ENCODE measurements around the gene NRDC. TPM values are rescaled to one million over a fixed set of nuclear protein-coding genes. Genes with fewer than 3 reads are reported as not detected.

Gene NRDC
- total and polyA plus RNA-seq, 10 of the 15 experiments (the other 5 are each of a cell fraction or from before 2014, with no cell fraction given) = 50.1 to 134 (median 90.4) TPM

GRCh38 chr1:51768971-51769588 lies 109.4 kb downstream of the NRDC start:
- Histone ChIP-seq H3K27ac (ENCODE audit: control insufficient read depth, insufficient read depth) (no peak overlapping the region), H3K9ac (ENCODE audit: control insufficient read depth, insufficient read depth, low read length) (no peak overlapping the region), H3K27me3 (replicated peaks in 1 of 2; ENCODE audit: control insufficient read depth in 2 of 2, insufficient read depth in 2 of 2, low read length in 1 of 2) (no peaks in the 10 kb centered on the region), H3K9me3 (replicated peaks; ENCODE audit: control insufficient read depth, insufficient read depth, low read length) (no peaks in the 10 kb centered on the region), H3K4me1 (ENCODE audit: control insufficient read depth, insufficient read depth, low read length) (peaks cover 3% of the 10 kb centered on the region; the same call in 1 of the 2 replicates), H2AFZ (ENCODE audit: control insufficient read depth, low read depth, low read length) (no peak overlapping the region), H3K4me3 (no peak overlapping the region), H3K4me2 (ENCODE audit: control insufficient read depth, insufficient read depth) (no peak overlapping the region), H3K36me3 (ENCODE audit: control insufficient read depth in 2 of 2, insufficient read depth in 2 of 2, low read length in 1 of 2) (peaks cover 5 to 45% of the 10 kb centered on the region in 2 experiments), H4K20me1 (ENCODE audit: control insufficient read depth, insufficient read depth) (no peaks in the 10 kb centered on the region), H3K79me2 (ENCODE audit: control insufficient read depth, insufficient read depth, low read length) (peaks cover 1% of the 10 kb centered on the region)
- intact Hi-C loops (cut with micrococcal nuclease; ENCODE audit: unreplicated experiment) = loop anchor here (2.0 kb wide), 1 partner anchor 142 kb away; no protein-coding TSS in a partner anchor
- ATAC-seq (peak; percentile 86), FAIRE-seq (peak; percentile 78), DNase-seq (ENCODE audit: low read depth, low spot score) (no peak)
- TF ChIP-seq FOXM1 (IDR thresholded peaks at IDR 0.05; ENCODE audit: low read depth, low read length) = no peak
- TF ChIP-seq ZNF622 (IDR thresholded peaks at IDR 0.05) = no peak
- TF ChIP-seq, protein P1, sequence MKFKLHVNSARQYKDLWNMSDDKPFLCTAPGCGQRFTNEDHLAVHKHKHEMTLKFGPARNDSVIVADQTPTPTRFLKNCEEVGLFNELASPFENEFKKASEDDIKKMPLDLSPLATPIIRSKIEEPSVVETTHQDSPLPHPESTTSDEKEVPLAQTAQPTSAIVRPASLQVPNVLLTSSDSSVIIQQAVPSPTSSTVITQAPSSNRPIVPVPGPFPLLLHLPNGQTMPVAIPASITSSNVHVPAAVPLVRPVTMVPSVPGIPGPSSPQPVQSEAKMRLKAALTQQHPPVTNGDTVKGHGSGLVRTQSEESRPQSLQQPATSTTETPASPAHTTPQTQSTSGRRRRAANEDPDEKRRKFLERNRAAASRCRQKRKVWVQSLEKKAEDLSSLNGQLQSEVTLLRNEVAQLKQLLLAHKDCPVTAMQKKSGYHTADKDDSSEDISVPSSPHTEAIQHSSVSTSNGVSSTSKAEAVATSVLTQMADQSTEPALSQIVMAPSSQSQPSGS (IDR thresholded peaks at IDR 0.05; ENCODE audit: low read length) = no peak
- TF ChIP-seq ZNF207 (IDR thresholded peaks at IDR 0.05; ENCODE audit: borderline replicate concordance) = no peak
- TF ChIP-seq CTCF (IDR thresholded peaks at IDR 0.05 in 2 of 3, conservative IDR thresholded peaks at IDR 0.05 in 1 of 3; ENCODE audit: control insufficient read depth in 2 of 3, extremely low read depth in 1 of 3, insufficient read depth in 1 of 3, low read depth in 3 of 3, low read length in 3 of 3) = peak; percentile 58 to 74 (median 69)
- TF ChIP-seq IRF3 (IDR thresholded peaks at IDR 0.05) = no peak
- TF ChIP-seq SMC3 (IDR thresholded peaks at IDR 0.05; ENCODE audit: borderline replicate concordance, low read length) = peak; percentile 75
- no peak for TF ChIP-seq POLR2AphosphoS5 (IDR thresholded peaks at IDR 0.05; ENCODE audit: low read length)
- TF ChIP-seq NR2C2 (IDR thresholded peaks at IDR 0.05; ENCODE audit: borderline replicate concordance, control insufficient read depth, insufficient read length, low read depth) = no peak
- TF ChIP-seq ESRRA (IDR thresholded peaks at IDR 0.05; ENCODE audit: low read length) = no peak
- no peak for TF ChIP-seq STAT1 (conservative IDR thresholded peaks at IDR 0.05)
- TF ChIP-seq YY1 (IDR thresholded peaks at IDR 0.05; ENCODE audit: low read depth, low read length) = no peak
- TF ChIP-seq SP1 (IDR thresholded peaks at IDR 0.05; ENCODE audit: low read depth, low read length) = no peak
- TF ChIP-seq RAD21 (IDR thresholded peaks at IDR 0.05; ENCODE audit: insufficient read depth, low read depth, low read length) = peak; percentile 74
- TF ChIP-seq PAX8 (IDR thresholded peaks at IDR 0.05) = no peak
- TF ChIP-seq, protein P2, sequence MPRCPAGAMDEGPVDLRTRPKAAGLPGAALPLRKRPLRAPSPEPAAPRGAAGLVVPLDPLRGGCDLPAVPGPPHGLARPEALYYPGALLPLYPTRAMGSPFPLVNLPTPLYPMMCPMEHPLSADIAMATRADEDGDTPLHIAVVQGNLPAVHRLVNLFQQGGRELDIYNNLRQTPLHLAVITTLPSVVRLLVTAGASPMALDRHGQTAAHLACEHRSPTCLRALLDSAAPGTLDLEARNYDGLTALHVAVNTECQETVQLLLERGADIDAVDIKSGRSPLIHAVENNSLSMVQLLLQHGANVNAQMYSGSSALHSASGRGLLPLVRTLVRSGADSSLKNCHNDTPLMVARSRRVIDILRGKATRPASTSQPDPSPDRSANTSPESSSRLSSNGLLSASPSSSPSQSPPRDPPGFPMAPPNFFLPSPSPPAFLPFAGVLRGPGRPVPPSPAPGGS (IDR thresholded peaks at IDR 0.05; ENCODE audit: borderline replicate concordance, insufficient read depth, low read depth, low read length, poor library complexity, severe bottlenecking) = no peak
- TF ChIP-seq NR2F1 (conservative IDR thresholded peaks at IDR 0.05) = no peak
- ChIA-PET RAD21 (ENCODE audit: unreplicated experiment) (interaction anchor here (0.7 to 3.4 kb wide), 22 partner anchors 8 to 250 kb away, joined by 3 to 34 read pairs (median 4); partner anchors contain the start of genes EPS15 and OSBPL9), POLR2A (interaction anchor here (0.6 to 1.0 kb wide), 3 partner anchors 11 to 42 kb away, joined by 3 to 4 read pairs (median 3); no protein-coding TSS in a partner anchor), SMC1A (ENCODE audit: uncharacterized antibody, unreplicated experiment) (interaction anchor here (0.7 to 4.5 kb wide), 49 partner anchors 8 to 339 kb away, joined by 3 to 95 read pairs (median 5); no protein-coding TSS in a partner anchor), CTCF (interaction anchor here (0.7 to 4.9 kb wide), 55 partner anchors 8 to 354 kb away, joined by 3 to 75 read pairs (median 5); partner anchors contain the start of gene OSBPL9)
- WGBS (ENCODE audit: insufficient coverage, insufficient replicate concordance, low lambda C conversion rate, missing lambda C conversion rate) = 92% methylated on average over 6 of the region's 6 CpGs
- in situ Hi-C loops (cut with MboI) = no loop called here
- BruUV-seq (replicated peaks) = no TSS peak

Data from GM12878 (cell line).